Transverse colon (tissue), 4 donors: Measurements from ENCODE around the gene RGS19. TPM values are rescaled to one million over a fixed set of nuclear protein-coding genes. Genes with fewer than 3 reads are reported as not detected.

Experiments
- DNase-seq: peaks from one replicate; pipeline ENCODE4 v3.0.0-alpha.2; 2019
- H3K27ac ChIP-seq, 4 donors: fragments of 200-600 bp; sonication (generic); 2 replicates each; pipeline ENCODE4 v1.5.1; 2016 to 2018; ENCODE audit warnings: inconsistent platforms in 4 of 4
- H3K27me3 ChIP-seq: fragments of 200-600 bp; sonication (generic); 2 replicates; pipeline ENCODE4 v1.5.1; 2017; ENCODE audit warnings: inconsistent platforms
- H3K36me3 ChIP-seq, 4 donors: fragments of 200-600 bp; sonication (generic); 2 replicates each; pipeline ENCODE4 v1.5.1; 2017 to 2019; ENCODE audit warnings: inconsistent platforms in 4 of 4
- H3K4me1 ChIP-seq, 4 donors: fragments of 200-600 bp; sonication (generic); 2 replicates each; pipeline ENCODE4 v1.5.1; 2017 to 2020; ENCODE audit warnings: inconsistent platforms in 4 of 4
- H3K4me3 ChIP-seq, 4 donors: fragments of 200-600 bp; sonication (generic); 1 replicate in 1 of 4; 2 replicates in 3 of 4; pipeline versions ENCODE4 v1.5.1 to v1.6.1; 2017 to 2019; ENCODE audit warnings: inconsistent platforms in 4 of 4
- H3K9me3 ChIP-seq, 2 donors: fragments of 200-600 bp; sonication (generic); 2 replicates each; pipeline ENCODE4 v1.5.1; 2017 to 2019; ENCODE audit warnings: inconsistent platforms in 2 of 2
- EP300 ChIP-seq: sonication (generic); formaldehyde crosslinking; IDR thresholded peaks from one replicate; pipeline ENCODE4 v1.6.1; 2017; ENCODE audit warnings: antibody characterized with exemption, low read depth
- POLR2A ChIP-seq: fragments of 450-650 bp; IDR thresholded peaks from one replicate; pipeline ENCODE4 v1.6.1; 2016; ENCODE audit warnings: antibody characterized with exemption, mild to moderate bottlenecking, moderate library complexity
- POLR2AphosphoS5 ChIP-seq, 3 donors: sonication (generic); formaldehyde crosslinking; IDR thresholded peaks; one replicate each; pipeline ENCODE4 v1.6.1; 2016; ENCODE audit warnings: antibody characterized with exemption in 3 of 3
- WGBS, 2 donors: methylation state at CpG; one replicate each; pipeline ENCODE4 v1.1.5; 2018; ENCODE audit warnings: low coverage in 1 of 2; 5-methylcytosine and 5-hydroxymethylcytosine counted together
- in situ Hi-C, 4 donors: fragments of 200-750 bp; cut with MboI; loops; one replicate each; pipeline versions ENCODE4 v1.15.0 to v1.15.1; 2017; ENCODE audit warnings: low sequenced_read_pairs in 3 of 4, low pct_ligation_motif_present in 1 of 4, low pct_unique_long_range_greater_than_20kb in 1 of 4
- intact Hi-C: fragments of 100-400 bp; cut with DNase I; formaldehyde crosslinking; loops from one replicate; pipeline ENCODE4 v1.15.1; 2023; ENCODE audit warnings: low total_unique reads
- total RNA-seq, 4 donors: library from RNA; depleted of rRNA; stranded (reverse); fragments of >200 nt; gene quantifications; one replicate each; pipeline ENCODE4 v1.1.0, GENCODE V29; 2016
- TF ChIP-seq, protein P1 (sequence below), 5 experiments: fragments of 200-600 bp in 3 of 5; fragments of 450-650 bp in 2 of 5; sonication (generic) in 3 of 5; IDR thresholded peaks; 1 replicate in 2 of 5; 2 replicates in 3 of 5; pipeline ENCODE4 v1.5.1; 2016 to 2017; ENCODE audit warnings: antibody characterized with exemption in 5 of 5, inconsistent platforms in 3 of 5, mild to moderate bottlenecking in 2 of 5, moderate library complexity in 1 of 5

The RGS19 gene
- total RNA-seq, 4 donors from 2014 or later, result 5.5 to 37.4 (median 10.8) TPM; not detected in 1

DNA sequence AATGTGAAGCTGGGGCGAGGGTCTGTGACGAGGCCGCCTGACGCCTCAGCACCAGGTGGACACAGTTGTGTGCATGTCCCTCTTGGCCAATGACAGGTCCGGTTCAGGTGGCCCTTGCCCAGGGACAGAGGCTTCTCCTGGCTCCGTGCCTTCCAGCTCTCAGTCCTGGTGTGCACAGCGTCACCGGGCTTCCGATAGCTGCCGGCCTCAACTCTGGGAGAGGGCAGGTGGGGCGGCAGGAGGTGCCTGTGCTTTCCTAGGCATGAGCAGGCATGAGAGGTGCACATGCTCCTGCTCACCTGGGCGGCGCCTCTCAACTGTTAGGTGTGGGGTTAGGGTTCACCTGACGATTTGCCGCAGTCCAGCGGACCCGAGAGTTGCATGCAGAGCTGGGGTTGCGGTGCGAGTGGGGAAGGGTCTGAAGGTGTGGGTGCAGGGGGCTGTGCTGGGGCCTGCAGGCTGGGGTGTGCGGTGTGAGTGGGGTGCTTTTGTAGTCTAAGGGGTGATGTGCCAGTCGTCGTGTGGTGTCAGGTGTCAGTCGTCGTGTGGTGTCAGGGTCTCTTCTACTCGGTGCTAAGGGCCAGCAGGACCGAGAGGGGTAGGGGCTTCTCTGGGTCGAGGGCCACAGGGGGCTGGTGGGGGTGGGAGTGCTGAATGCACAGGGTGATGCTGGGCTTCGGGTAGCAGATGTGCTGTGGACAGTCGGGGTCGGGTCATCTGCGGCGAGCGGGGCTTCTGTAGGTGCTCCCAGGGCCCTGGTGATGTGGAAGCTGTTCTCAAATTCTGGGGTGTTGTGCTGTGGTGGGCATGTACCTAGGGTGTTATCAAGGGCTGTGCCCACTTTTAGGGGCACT, 26.1 kb downstream of the RGS19 start:
- Histone ChIP-seq H3K36me3 (no peaks in the 10 kb centered on the region), H3K4me3 (no peak overlapping the region), H3K27me3 (peaks cover 90% of the 10 kb centered on the region), H3K27ac (peak overlapping the region; percentile 27 to 35 (median 32)), H3K4me1 (peaks cover 0 to 9% (median 5%) of the 10 kb centered on the region in 4 donors), H3K9me3 (no peaks in the 10 kb centered on the region)
- in situ Hi-C loops, result no loop called here
- 75% methylated on average over 32 of the region's 33 CpGs; no CpG with 5 or more reads in 1 of the 2 donors for WGBS, 2 donors
- DNase-seq, result no peak
- intact Hi-C loops, result no loop called here
- TF ChIP-seq POLR2A (no peak), POLR2AphosphoS5 (IDR thresholded peaks at IDR 0.05) (no peak), EP300 (no peak)
- TF ChIP-seq, protein P1, sequence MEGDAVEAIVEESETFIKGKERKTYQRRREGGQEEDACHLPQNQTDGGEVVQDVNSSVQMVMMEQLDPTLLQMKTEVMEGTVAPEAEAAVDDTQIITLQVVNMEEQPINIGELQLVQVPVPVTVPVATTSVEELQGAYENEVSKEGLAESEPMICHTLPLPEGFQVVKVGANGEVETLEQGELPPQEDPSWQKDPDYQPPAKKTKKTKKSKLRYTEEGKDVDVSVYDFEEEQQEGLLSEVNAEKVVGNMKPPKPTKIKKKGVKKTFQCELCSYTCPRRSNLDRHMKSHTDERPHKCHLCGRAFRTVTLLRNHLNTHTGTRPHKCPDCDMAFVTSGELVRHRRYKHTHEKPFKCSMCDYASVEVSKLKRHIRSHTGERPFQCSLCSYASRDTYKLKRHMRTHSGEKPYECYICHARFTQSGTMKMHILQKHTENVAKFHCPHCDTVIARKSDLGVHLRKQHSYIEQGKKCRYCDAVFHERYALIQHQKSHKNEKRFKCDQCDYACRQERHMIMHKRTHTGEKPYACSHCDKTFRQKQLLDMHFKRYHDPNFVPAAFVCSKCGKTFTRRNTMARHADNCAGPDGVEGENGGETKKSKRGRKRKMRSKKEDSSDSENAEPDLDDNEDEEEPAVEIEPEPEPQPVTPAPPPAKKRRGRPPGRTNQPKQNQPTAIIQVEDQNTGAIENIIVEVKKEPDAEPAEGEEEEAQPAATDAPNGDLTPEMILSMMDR (IDR thresholded peaks at IDR 0.05), result no peak

DNA sequence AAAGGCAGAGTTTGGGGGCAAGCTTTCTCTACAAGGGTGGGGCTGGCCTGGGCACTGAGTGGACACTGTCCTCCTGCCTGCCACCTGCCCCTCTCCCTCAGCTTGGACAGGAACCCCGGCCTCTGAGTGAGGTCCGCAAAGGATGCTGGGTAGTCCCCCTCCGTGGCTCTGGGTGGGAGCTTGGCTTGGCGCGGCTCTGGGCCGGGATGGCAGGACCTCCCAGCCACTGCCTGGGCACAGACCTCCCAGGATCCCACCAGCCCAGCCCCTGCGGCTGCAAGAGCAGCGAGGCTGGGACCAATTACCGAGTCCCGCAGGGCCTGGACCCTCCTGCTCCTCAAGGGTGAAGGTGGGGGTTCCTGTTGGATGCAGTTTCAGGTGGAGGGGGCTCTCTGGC, 27.0 kb downstream of the RGS19 start:
- H3K36me3 ChIP-seq, result no peaks in the 10 kb centered on the region
- H3K27me3 ChIP-seq, result peaks cover 97% of the 10 kb centered on the region
- WGBS, 2 donors, result 59% methylated on average over 9 of the region's 10 CpGs; no CpG with 5 or more reads in 1 of the 2 donors

DNA sequence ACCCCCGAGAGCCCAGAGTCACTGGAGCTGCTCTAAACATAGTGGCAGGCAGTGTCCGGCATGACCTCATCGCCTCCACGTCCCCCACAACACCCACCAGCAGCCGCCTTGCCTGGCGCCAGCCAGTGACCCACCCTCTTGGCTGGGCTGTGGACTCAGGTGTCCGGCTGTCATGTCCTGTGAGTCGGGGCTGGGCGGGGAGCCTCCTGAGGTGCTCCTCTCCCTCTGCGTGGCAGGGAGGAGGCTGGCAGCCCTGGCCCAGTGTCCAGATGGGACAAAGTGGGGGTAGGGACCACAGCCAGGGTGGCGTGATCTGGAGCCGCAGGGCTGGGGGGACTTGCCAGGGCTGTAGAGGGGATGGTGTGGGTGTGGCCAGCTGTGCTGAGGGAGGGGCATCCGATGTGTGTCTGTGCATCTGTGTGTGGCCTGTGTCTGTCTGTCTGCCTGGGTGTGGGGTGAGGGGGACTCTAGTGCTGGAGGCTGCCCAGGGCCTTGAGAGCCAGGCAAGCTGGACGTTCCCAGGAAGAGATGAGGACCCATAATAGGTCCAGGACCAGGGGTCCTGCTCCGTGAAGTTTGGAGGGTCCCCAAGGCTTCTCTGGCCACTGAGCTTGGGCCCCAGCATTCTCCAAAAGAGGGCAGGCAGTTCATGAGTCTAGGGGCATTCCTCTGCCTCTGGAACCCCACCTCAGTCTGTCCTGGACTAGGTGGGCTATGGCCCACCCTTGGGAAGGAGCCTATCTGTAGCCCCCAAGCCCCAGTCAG, 27.6 kb downstream of the RGS19 start:
- in situ Hi-C loops, result no loop called here
- H3K4me1 ChIP-seq, result peaks cover 0 to 5% (median 4%) of the 10 kb centered on the region in 4 donors
- DNase-seq, result no peak
- TF ChIP-seq POLR2A (peak; percentile 7), EP300 (no peak), POLR2AphosphoS5 (IDR thresholded peaks at IDR 0.05) (peak in 1 of 3 donors; percentile 24)
- H3K4me3 ChIP-seq, result no peak overlapping the region
- 40 to 51% methylated on average over 2 to 10 of the region's 15 CpGs for WGBS, 2 donors
- intact Hi-C loops, result no loop called here
- no peaks in the 10 kb centered on the region for H3K36me3 ChIP-seq
- H3K27me3 ChIP-seq, result peaks cover 97% of the 10 kb centered on the region
- no peaks in the 10 kb centered on the region for H3K9me3 ChIP-seq
- H3K27ac ChIP-seq, result peak overlapping the region; percentile 28 to 35 (median 30)

More for the DNA sequence above, 27.0 kb downstream of the RGS19 start:
- H3K27ac ChIP-seq, result peak overlapping the region; percentile 28 to 35 (median 30)
- DNase-seq, result no peak
- peaks cover 0 to 5% (median 4%) of the 10 kb centered on the region in 4 donors for H3K4me1 ChIP-seq
- no peak overlapping the region for H3K4me3 ChIP-seq
- in situ Hi-C loops, result no loop called here
- intact Hi-C loops, result no loop called here
- TF ChIP-seq, protein P1 (IDR thresholded peaks at IDR 0.05), result no peak
- TF ChIP-seq POLR2AphosphoS5 (IDR thresholded peaks at IDR 0.05) (no peak), EP300 (no peak), POLR2A (no peak)
- no peaks in the 10 kb centered on the region for H3K9me3 ChIP-seq

DNA sequence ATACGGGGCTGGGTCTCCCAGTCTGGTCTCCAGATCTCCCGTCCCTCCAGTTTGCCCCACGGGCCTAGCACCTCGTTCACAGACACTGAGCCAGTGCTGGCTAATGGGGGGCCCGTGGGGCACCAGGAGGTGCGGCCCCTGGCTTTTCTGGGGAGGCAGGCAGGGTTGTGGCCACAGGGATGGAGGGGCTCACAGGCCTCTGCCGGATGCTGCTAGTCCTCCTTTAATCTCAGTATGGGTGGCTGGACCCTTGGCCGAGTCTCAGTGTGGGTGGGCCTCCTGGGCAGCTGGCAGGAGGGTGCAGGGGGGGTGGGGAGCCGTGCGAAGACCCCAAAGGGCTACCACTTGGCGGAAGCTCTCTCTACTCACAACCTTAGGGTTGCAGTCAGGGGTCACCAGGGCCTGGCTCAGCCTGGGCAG, 28.3 kb downstream of the RGS19 start:
- no peak for DNase-seq
- 75% methylated on average over 9 of the region's 11 CpGs; no CpG with 5 or more reads in 1 of the 2 donors for WGBS, 2 donors
- peak overlapping the region; percentile 13 to 51 (median 26) for H3K27ac ChIP-seq
- H3K4me1 ChIP-seq, result peaks cover 0 to 5% (median 4%) of the 10 kb centered on the region in 4 donors
- in situ Hi-C loops, result no loop called here
- H3K36me3 ChIP-seq, result no peaks in the 10 kb centered on the region
- no peaks in the 10 kb centered on the region for H3K9me3 ChIP-seq
- H3K4me3 ChIP-seq, result no peak overlapping the region
- TF ChIP-seq, protein P1 (IDR thresholded peaks at IDR 0.05), result no peak
- TF ChIP-seq POLR2A (no peak), POLR2AphosphoS5 (IDR thresholded peaks at IDR 0.05) (no peak), EP300 (no peak)
- intact Hi-C loops, result no loop called here
- peaks cover 97% of the 10 kb centered on the region for H3K27me3 ChIP-seq
